ENCODE data around the gene OR52N5.

The OR52N5 gene

DNA sequence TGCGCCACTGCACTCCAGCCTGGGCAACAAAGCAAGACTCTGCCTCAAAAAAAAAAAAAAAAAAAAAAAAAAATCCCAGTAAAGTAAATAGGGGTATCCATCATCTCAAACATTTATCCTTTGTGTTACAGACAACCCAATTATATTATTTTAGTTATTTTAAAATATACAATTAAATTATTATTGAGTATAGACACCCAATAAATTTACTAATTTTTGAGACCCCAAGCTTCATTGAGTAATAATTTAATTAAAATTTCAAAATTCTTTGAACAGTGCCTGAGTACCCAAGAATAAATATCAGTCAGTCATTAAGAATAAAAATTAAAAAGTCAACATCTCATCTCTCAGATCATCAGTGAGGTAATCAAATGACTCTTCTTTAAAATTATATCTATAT, 29.2 kb downstream of the OR52N5 start, which contains the start of gene OR52N4:
OR52N4 (plus strand) TSS at position 301 of the 400 bp plus-strand sequence. CDS start 498 bp downstream, outside the sequence.
- Histone ChIP-seq H3K14ac (ENCODE audit: low read length) (no peak within 1 kb of the TSS), H3K4me3 (ENCODE audit: low read depth, low read length) (no peak within 1 kb of the TSS)

DNA sequence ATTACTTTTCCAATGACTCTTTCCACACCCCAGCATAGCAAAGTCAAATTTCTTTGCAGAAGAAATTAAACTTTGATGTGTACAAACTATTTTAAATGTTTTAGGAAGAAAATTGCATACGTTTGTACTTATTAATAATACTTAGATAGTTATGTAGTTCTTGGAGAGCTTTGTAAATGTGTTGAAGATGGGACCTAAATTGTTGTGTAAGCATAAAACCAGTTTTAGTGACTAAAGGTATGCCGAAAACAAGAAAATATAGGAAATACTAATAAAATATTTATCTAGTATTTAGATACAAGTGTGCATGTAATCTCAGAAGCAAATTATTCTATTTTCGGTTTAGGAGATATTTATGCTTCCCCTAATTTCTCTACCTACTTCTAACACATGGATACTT, 33.3 kb downstream of the OR52N5 start:
- Histone ChIP-seq H3K4me1 (ENCODE audit: control insufficient read depth in 1 of 2, insufficient read depth in 2 of 2, low read length in 2 of 2) (no peaks in the 10 kb centered on the region), H3K18ac (ENCODE audit: low read length) (no peak overlapping the region), H2BK120ac (ENCODE audit: insufficient read depth, low read length, poor library complexity) (no peak overlapping the region), H4K91ac (ENCODE audit: low read depth, low read length) (no peak overlapping the region), H3K23ac (ENCODE audit: low read length) (no peak overlapping the region), H3K27ac (ENCODE audit: low read depth, low read length) (no peak overlapping the region), H3K9ac (ENCODE audit: low read length) (no peak overlapping the region), H3K14ac (ENCODE audit: low read length) (no peak overlapping the region), H4K8ac (ENCODE audit: low read depth, low read length) (no peak overlapping the region), H3K79me1 (ENCODE audit: low read length) (no peaks in the 10 kb centered on the region), H3K79me2 (ENCODE audit: control insufficient read depth, insufficient read depth, low read length, poor library complexity) (no peaks in the 10 kb centered on the region), H3K4ac (ENCODE audit: low read depth, low read length) (no peak overlapping the region), H2AK5ac (ENCODE audit: low read length) (no peak overlapping the region), H2BK12ac (ENCODE audit: low read length) (no peak overlapping the region), H4K12ac (ENCODE audit: low read depth, low read length) (no peak overlapping the region), H2AFZ (ENCODE audit: insufficient read depth, low read length, poor library complexity) (no peak overlapping the region), H3K4me2 (ENCODE audit: low read length) (no peak overlapping the region), H3K36me3 (ENCODE audit: control insufficient read depth in 1 of 2, insufficient read depth in 2 of 2, low read length in 2 of 2) (no peaks in the 10 kb centered on the region), H3K9me3 (ENCODE audit: insufficient read depth, low read depth, low read length) (no peaks in the 10 kb centered on the region), H3K4me3 (ENCODE audit: low read depth, low read length) (no peak overlapping the region), H3K27me3 (ENCODE audit: insufficient read depth, low read length) (no peaks in the 10 kb centered on the region), H2BK5ac (ENCODE audit: low read depth, low read length, poor library complexity) (no peak overlapping the region)
- WGBS (ENCODE audit: extremely low coverage, insufficient coverage, insufficient read length) = no CpG with 5 or more reads among the region's 3 CpGs
- DNase-seq = no peak

More for the DNA sequence above, 29.2 kb downstream of the OR52N5 start, which contains the start of gene OR52N4:
- Histone ChIP-seq H2BK12ac (ENCODE audit: low read length) (no peak within 1 kb of the TSS), H3K27ac (ENCODE audit: low read depth, low read length) (no peak within 1 kb of the TSS), H3K36me3 (ENCODE audit: control insufficient read depth in 1 of 2, insufficient read depth in 2 of 2, low read length in 2 of 2) (no peaks in the 10 kb centered on the region), H3K23ac (ENCODE audit: low read length) (no peak within 1 kb of the TSS), H2AK5ac (ENCODE audit: low read length) (no peak within 1 kb of the TSS), H3K9ac (ENCODE audit: low read length) (no peak within 1 kb of the TSS), H3K4me1 (ENCODE audit: control insufficient read depth in 1 of 2, insufficient read depth in 2 of 2, low read length in 2 of 2) (no peaks in the 10 kb centered on the region), H4K12ac (ENCODE audit: low read depth, low read length) (no peak within 1 kb of the TSS), H3K79me1 (ENCODE audit: low read length) (no peaks in the 10 kb centered on the region), H3K9me3 (ENCODE audit: insufficient read depth, low read depth, low read length) (no peaks in the 10 kb centered on the region), H3K27me3 (ENCODE audit: insufficient read depth, low read length) (no peaks in the 10 kb centered on the region), H2BK5ac (ENCODE audit: low read depth, low read length, poor library complexity) (no peak within 1 kb of the TSS), H3K79me2 (ENCODE audit: control insufficient read depth, insufficient read depth, low read length, poor library complexity) (no peaks in the 10 kb centered on the region), H4K91ac (ENCODE audit: low read depth, low read length) (no peak within 1 kb of the TSS), H3K4ac (ENCODE audit: low read depth, low read length) (no peak within 1 kb of the TSS), H2AFZ (ENCODE audit: insufficient read depth, low read length, poor library complexity) (no peak within 1 kb of the TSS), H3K4me2 (ENCODE audit: low read length) (no peak within 1 kb of the TSS), H2BK120ac (ENCODE audit: insufficient read depth, low read length, poor library complexity) (no peak within 1 kb of the TSS), H3K18ac (ENCODE audit: low read length) (no peak within 1 kb of the TSS), H4K8ac (ENCODE audit: low read depth, low read length) (no peak within 1 kb of the TSS)
- no peak for DNase-seq
- WGBS (ENCODE audit: extremely low coverage, insufficient coverage, insufficient read length) = no CpG with 5 or more reads among the region's 1 CpG

DNA sequence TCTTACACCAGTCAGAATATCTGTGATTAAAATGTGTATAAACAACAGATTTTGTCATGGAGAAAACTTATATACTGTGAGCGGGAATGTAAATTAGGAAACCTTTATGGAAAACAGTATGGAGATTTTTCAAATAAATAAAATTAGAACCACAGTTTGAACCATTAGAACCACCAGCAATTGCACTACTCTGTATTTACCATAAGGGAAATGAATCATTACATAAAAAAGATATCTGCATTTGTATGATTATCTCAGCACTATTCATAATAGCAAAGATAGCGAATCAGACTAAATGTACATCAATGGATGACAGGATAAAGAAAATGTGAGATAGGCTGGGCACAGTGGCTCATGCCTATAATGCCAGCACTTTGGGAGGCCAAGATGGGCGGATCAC, 36.5 kb downstream of the OR52N5 start:
- Histone ChIP-seq H3K4ac (ENCODE audit: low read depth, low read length) (no peak overlapping the region), H2AFZ (ENCODE audit: insufficient read depth, low read length, poor library complexity) (no peak overlapping the region), H3K4me2 (ENCODE audit: low read length) (no peak overlapping the region), H2AK5ac (ENCODE audit: low read length) (no peak overlapping the region), H3K14ac (ENCODE audit: low read length) (no peak overlapping the region), H3K9ac (ENCODE audit: low read length) (no peak overlapping the region), H3K79me1 (ENCODE audit: low read length) (no peaks in the 10 kb centered on the region), H3K18ac (ENCODE audit: low read length) (no peak overlapping the region), H3K36me3 (ENCODE audit: control insufficient read depth in 1 of 2, insufficient read depth in 2 of 2, low read length in 2 of 2) (no peaks in the 10 kb centered on the region), H3K79me2 (ENCODE audit: control insufficient read depth, insufficient read depth, low read length, poor library complexity) (no peaks in the 10 kb centered on the region), H2BK120ac (ENCODE audit: insufficient read depth, low read length, poor library complexity) (no peak overlapping the region), H4K12ac (ENCODE audit: low read depth, low read length) (no peak overlapping the region), H3K27ac (ENCODE audit: low read depth, low read length) (no peak overlapping the region), H4K8ac (ENCODE audit: low read depth, low read length) (no peak overlapping the region), H3K23ac (ENCODE audit: low read length) (no peak overlapping the region), H3K9me3 (ENCODE audit: insufficient read depth, low read depth, low read length) (no peaks in the 10 kb centered on the region), H3K27me3 (ENCODE audit: insufficient read depth, low read length) (no peaks in the 10 kb centered on the region), H2BK5ac (ENCODE audit: low read depth, low read length, poor library complexity) (no peak overlapping the region), H3K4me3 (ENCODE audit: low read depth, low read length) (no peak overlapping the region), H2BK12ac (ENCODE audit: low read length) (no peak overlapping the region), H3K4me1 (ENCODE audit: control insufficient read depth in 1 of 2, insufficient read depth in 2 of 2, low read length in 2 of 2) (no peaks in the 10 kb centered on the region), H4K91ac (ENCODE audit: low read depth, low read length) (no peak overlapping the region)
- WGBS (ENCODE audit: extremely low coverage, insufficient coverage, insufficient read length) = no CpG with 5 or more reads among the region's 3 CpGs
- no peak for DNase-seq

DNA sequence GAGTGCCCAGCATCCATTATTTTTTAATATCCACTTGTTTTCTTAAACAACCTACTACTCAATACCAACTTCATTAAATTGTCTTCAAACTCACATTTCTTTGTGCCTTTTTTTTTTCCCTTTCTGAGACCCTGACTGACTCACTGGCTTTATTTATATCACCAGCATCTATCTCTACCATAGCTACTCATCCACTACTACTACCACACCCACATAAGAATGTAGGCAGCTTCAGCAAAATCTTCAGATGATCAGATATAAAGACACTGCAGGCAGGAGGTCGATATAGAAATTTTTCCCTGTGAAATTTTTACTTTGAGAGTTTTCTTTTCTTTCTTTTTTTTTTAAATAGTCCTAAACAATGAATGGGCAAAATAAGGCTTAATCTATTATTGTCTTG, 44.7 kb downstream of the OR52N5 start:
- no peak overlapping the region for H4K12ac ChIP-seq (ENCODE audit: low read depth, low read length)
- WGBS (ENCODE audit: extremely low coverage, insufficient coverage, insufficient read length) = no CpG with 5 or more reads among the region's 1 CpG
- H2BK5ac ChIP-seq (ENCODE audit: low read depth, low read length, poor library complexity) = no peak overlapping the region
- no peak overlapping the region for H3K18ac ChIP-seq (ENCODE audit: low read length)
- H4K91ac ChIP-seq (ENCODE audit: low read depth, low read length) = no peak overlapping the region
- H3K27ac ChIP-seq (ENCODE audit: low read depth, low read length) = no peak overlapping the region
- H3K4me2 ChIP-seq (ENCODE audit: low read length) = no peak overlapping the region
- no peaks in the 10 kb centered on the region for H3K27me3 ChIP-seq (ENCODE audit: insufficient read depth, low read length)
- H2BK120ac ChIP-seq (ENCODE audit: insufficient read depth, low read length, poor library complexity) = no peak overlapping the region
- H3K79me1 ChIP-seq (ENCODE audit: low read length) = no peaks in the 10 kb centered on the region
- H3K4me3 ChIP-seq (ENCODE audit: low read depth, low read length) = no peak overlapping the region
- no peaks in the 10 kb centered on the region for H3K79me2 ChIP-seq (ENCODE audit: control insufficient read depth, insufficient read depth, low read length, poor library complexity)
- H3K9ac ChIP-seq (ENCODE audit: low read length) = no peak overlapping the region
- no peak overlapping the region for H2AFZ ChIP-seq (ENCODE audit: insufficient read depth, low read length, poor library complexity)
- no peak overlapping the region for H3K14ac ChIP-seq (ENCODE audit: low read length)
- H2AK5ac ChIP-seq (ENCODE audit: low read length) = no peak overlapping the region
- no peaks in the 10 kb centered on the region for H3K9me3 ChIP-seq (ENCODE audit: insufficient read depth, low read depth, low read length)
- no peak overlapping the region for H4K8ac ChIP-seq (ENCODE audit: low read depth, low read length)
- peak in 1 of 2 donors; percentile 73 for DNase-seq
- no peaks in the 10 kb centered on the region for H3K4me1 ChIP-seq (ENCODE audit: control insufficient read depth in 1 of 2, insufficient read depth in 2 of 2, low read length in 2 of 2)
- H3K36me3 ChIP-seq (ENCODE audit: control insufficient read depth in 1 of 2, insufficient read depth in 2 of 2, low read length in 2 of 2) = no peaks in the 10 kb centered on the region
- no peak overlapping the region for H2BK12ac ChIP-seq (ENCODE audit: low read length)
- H3K4ac ChIP-seq (ENCODE audit: low read depth, low read length) = no peak overlapping the region
- no peak overlapping the region for H3K23ac ChIP-seq (ENCODE audit: low read length)
